MM.1S (cell line): ENCODE results near the gene SURF6.

ENCODE experiments used
- CTCF ChIP-seq: fragments of 300-600 bp; sonication (generic); IDR thresholded peaks from 2 replicates; pipeline ENCODE4 v1.5.1; 2016; ENCODE audit warnings: antibody characterized with exemption, low read length, mixed read lengths
- EZH2 ChIP-seq: fragments of 300-600 bp; sonication (generic); optimal IDR thresholded peaks from 2 replicates; pipeline ENCODE3; 2017; ENCODE audit warnings: low read depth, mild to moderate bottlenecking, antibody characterized with exemption, low read length, mixed read lengths

DNA sequence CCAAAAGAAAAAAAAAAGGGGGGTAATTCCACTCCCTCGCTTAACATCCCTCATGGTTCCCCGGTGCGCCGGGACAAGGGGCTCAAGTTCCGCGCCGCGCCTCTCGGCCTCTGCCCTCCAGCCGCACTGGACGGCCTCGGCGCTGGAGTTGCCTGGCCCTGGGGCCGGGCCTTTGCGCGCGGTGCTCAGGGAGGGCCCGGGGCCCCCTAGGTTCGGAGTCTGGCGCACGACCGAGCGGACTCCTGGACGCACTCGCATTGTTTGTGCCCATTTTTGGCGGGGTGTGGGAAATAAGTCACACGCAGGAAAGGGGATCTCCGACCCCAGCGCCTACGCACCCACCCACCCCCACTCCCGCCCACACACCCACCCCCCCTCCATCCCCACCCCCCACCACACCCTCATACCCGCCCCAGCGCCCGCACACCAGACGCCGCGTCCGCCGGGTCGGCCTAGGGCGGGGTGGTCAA, 11.6 kb upstream of the SURF6 start:
- no peak for TF ChIP-seq CTCF
- TF ChIP-seq EZH2: no peak
